Lower leg skin (tissue), 4 donors: ENCODE data around the gene NHLRC2. TPM values are rescaled to one million over a fixed set of nuclear protein-coding genes. Genes with fewer than 3 reads are reported as not detected.

Experiments
- DNase-seq, 2 donors: peaks; one replicate each; pipeline ENCODE4 v3.0.0-alpha.2; 2019; ENCODE audit warnings: low spot score in 2 of 2
- H3K4me3 ChIP-seq: fragments of 200-600 bp; sonication (generic); 2 replicates; pipeline ENCODE4 v1.5.1; 2017; ENCODE audit warnings: mild to moderate bottlenecking, low read depth; ENCODE audit not compliant: poor library complexity, severe bottlenecking
- CTCF ChIP-seq, 3 donors: fragments of 450-650 bp; IDR thresholded peaks; one replicate each; pipeline ENCODE4 v1.5.1; 2016; ENCODE audit warnings: antibody characterized with exemption in 3 of 3, mild to moderate bottlenecking in 3 of 3, moderate library complexity in 2 of 3
- POLR2A ChIP-seq, 2 donors: fragments of 450-650 bp; IDR thresholded peaks; one replicate each; pipeline ENCODE4 v1.6.1; 2016 to 2017; ENCODE audit warnings: antibody characterized with exemption in 2 of 2, mild to moderate bottlenecking in 1 of 2, moderate library complexity in 1 of 2
- WGBS, 2 donors: methylation state at CpG; one replicate each; pipeline ENCODE4 v1.1.5; 2018; 5-methylcytosine and 5-hydroxymethylcytosine counted together
- intact Hi-C: fragments of 100-400 bp; cut with DNase I; formaldehyde crosslinking; loops from one replicate; pipeline ENCODE4 v1.15.0; 2023; ENCODE audit warnings: low total_unique reads
- total RNA-seq, 4 donors: library from RNA; depleted of rRNA; stranded (reverse); fragments of >200 nt; gene quantifications; one replicate each; pipeline ENCODE4 v1.1.0, GENCODE V29; 2016

The NHLRC2 gene
- total RNA-seq, 4 donors from 2014 or later = 18.9 to 71.2 (median 48.0) TPM

- no peak for DNase-seq
- 81 to 87% methylated on average over 5 of the region's 5 CpGs for WGBS, 2 donors
- TF ChIP-seq POLR2A (IDR thresholded peaks at IDR 0.05) (no peak), CTCF (IDR thresholded peaks at IDR 0.05) (no peak)
- H3K4me3 ChIP-seq = no peak overlapping the region
- intact Hi-C loops = no loop called here
These were observed 111.2 kb downstream of the NHLRC2 start for GRCh38 chr10:113965683-113966082.

Other genes starting within 250 kb of the NHLRC2 start
- under 1 TPM in 3 of 4 donors, not detected in 1; 0.05 to 0.13 (median 0.13) TPM for gene NRAP, start 190.6 kb upstream of the NHLRC2 start, total RNA-seq
- gene CASP7, start 174.7 kb upstream of the NHLRC2 start, total RNA-seq = 10 to 100 TPM; 18.3 to 30.8 (median 23.5) TPM
- under 1 TPM; 0.30 to 0.76 (median 0.39) TPM for gene PLEKHS1, start 103.0 kb upstream of the NHLRC2 start, total RNA-seq
- gene DCLRE1A, start 579 bp upstream of the NHLRC2 start, total RNA-seq = 1 to 10 TPM; 2.1 to 5.5 (median 3.8) TPM
- gene ADRB1, start 189.2 kb downstream of the NHLRC2 start, total RNA-seq = 1 to 10 TPM in 1 of 4 donors, under 1 TPM in 3; 0.55 to 1.0 (median 0.82) TPM